Stimulated activated naive B cell treated with anti-CD40 and anti-IgM and Interleukin-4, amounts not matched to agents 10 μg/mL and 1 μg/mL and 100 μg/mL, for 72 hours (primary cell): ENCODE measurements around the gene RHBDL1.
"Not testable (repeated sequence)": the region's sequence is repeated elsewhere in the genome, so short reads cannot be mapped to it uniquely, and the experiment has no call there.

ENCODE experiments used
- ATAC-seq, 2 donors: fragments of 150-1000 bp; cut with Tn5 transposase; replicated peaks; 2 replicates each; pipeline ENCODE4 v1.10.0; 2021; ENCODE audit warnings: moderate library complexity in 1 of 2
- DNase-seq: peaks from one replicate; pipeline ENCODE4 v3.0.0; 2021
- H3K27ac Mint-ChIP-seq: one replicate; pipeline ENCODE4 v1.8.0; 2022; ENCODE audit warnings: mild to moderate bottlenecking, mixed read lengths
- H3K27me3 Mint-ChIP-seq, 2 donors: one replicate each; pipeline ENCODE4 v1.8.0; 2022; ENCODE audit warnings: mixed read lengths in 2 of 2
- H3K36me3 Mint-ChIP-seq, 2 donors: one replicate each; pipeline ENCODE4 v1.8.0; 2022; ENCODE audit warnings: mixed read lengths in 2 of 2, mild to moderate bottlenecking in 1 of 2
- H3K4me1 Mint-ChIP-seq, 2 donors: one replicate each; pipeline ENCODE4 v1.8.0; 2022; ENCODE audit warnings: mixed read lengths in 2 of 2, mild to moderate bottlenecking in 1 of 2
- H3K4me3 Mint-ChIP-seq, 2 donors: one replicate each; pipeline ENCODE4 v1.8.0; 2022; ENCODE audit warnings: mild to moderate bottlenecking in 2 of 2, mixed read lengths in 2 of 2, moderate library complexity in 1 of 2
- H3K9me3 Mint-ChIP-seq, 2 donors: one replicate each; pipeline ENCODE4 v1.8.0; 2022; ENCODE audit warnings: mixed read lengths in 2 of 2, mild to moderate bottlenecking in 1 of 2

Gene RHBDL1

GRCh38 chr16:711084-711483 lies 35.6 kb downstream of the RHBDL1 start:
- no peak for ATAC-seq
- Mint-ChIP-seq H3K36me3 (no peaks in the 10 kb centered on the region), H3K27ac (no peak overlapping the region)

GRCh38 chr16:711548-712320 lies 36.3 kb downstream of the RHBDL1 start:
- H3K27ac Mint-ChIP-seq, result no peak overlapping the region
- ATAC-seq (peak; percentile 73 to 74), DNase-seq (peak; percentile 63)
- no peak overlapping the region for H3K4me3 Mint-ChIP-seq
- H3K36me3 Mint-ChIP-seq, result no peaks in the 10 kb centered on the region
- no peaks in the 10 kb centered on the region for H3K9me3 Mint-ChIP-seq
- H3K4me1 Mint-ChIP-seq, result peaks cover 5 to 19% of the 10 kb centered on the region in 2 donors
- H3K27me3 Mint-ChIP-seq, result peaks cover 50 to 73% of the 10 kb centered on the region in 2 donors

More at GRCh38 chr16:711084-711483, 35.6 kb downstream of the RHBDL1 start:
- peaks cover 4 to 20% of the 10 kb centered on the region in 2 donors for H3K4me1 Mint-ChIP-seq
- no peak for DNase-seq
- peaks cover 52 to 73% of the 10 kb centered on the region in 2 donors for H3K27me3 Mint-ChIP-seq
- no peaks in the 10 kb centered on the region for H3K9me3 Mint-ChIP-seq
- H3K4me3 Mint-ChIP-seq, result no peak overlapping the region

- Mint-ChIP-seq H3K4me1 (peaks cover 5 to 17% of the 10 kb centered on the region in 2 donors), H3K27me3 (peaks cover 41 to 62% of the 10 kb centered on the region in 2 donors)
- H3K9me3 Mint-ChIP-seq, ATAC-seq, H3K27ac Mint-ChIP-seq, H3K36me3 Mint-ChIP-seq, H3K4me3 Mint-ChIP-seq: not testable (repeated sequence)
- DNase-seq, result peak; percentile 38
Observed at GRCh38 chr16:712740-713250, 37.3 kb downstream of the RHBDL1 start.

GRCh38 chr16:714079-714478 lies 38.6 kb downstream of the RHBDL1 start:
- no peak for DNase-seq
- H3K9me3 Mint-ChIP-seq, result no peaks in the 10 kb centered on the region
- ATAC-seq, result no peak
- no peak overlapping the region for H3K4me3 Mint-ChIP-seq
- H3K27me3 Mint-ChIP-seq, result peaks cover 29 to 50% of the 10 kb centered on the region in 2 donors
- H3K27ac Mint-ChIP-seq, result no peak overlapping the region
- H3K36me3 Mint-ChIP-seq, result no peaks in the 10 kb centered on the region
- H3K4me1 Mint-ChIP-seq, result peaks cover 7 to 19% of the 10 kb centered on the region in 2 donors

- peaks cover 9 to 27% of the 10 kb centered on the region in 2 donors for H3K4me1 Mint-ChIP-seq
- H3K27me3 Mint-ChIP-seq, result peaks cover 22 to 42% of the 10 kb centered on the region in 2 donors
- H3K4me3 Mint-ChIP-seq, result peak within 1 kb of the TSS; percentile 59 to 72
- no peaks in the 10 kb centered on the region for H3K9me3 Mint-ChIP-seq
- H3K36me3 Mint-ChIP-seq, result no peaks in the 10 kb centered on the region
- DNase-seq (peak; percentile 74), ATAC-seq (peak; percentile 83 to 88)
- H3K27ac Mint-ChIP-seq, result peak within 1 kb of the TSS; percentile 37
Observed at GRCh38 chr16:714558-715476, 39.3 kb downstream of the RHBDL1 start, which contains the start of gene METRN. Gene METRN (plus strand): TSS chr16:715118. CDS start chr16:715290, 172 bp downstream.

- peak; percentile 7 to 12 for ATAC-seq
- peaks cover 15 to 35% of the 10 kb centered on the region in 2 donors for H3K4me1 Mint-ChIP-seq
- no peaks in the 10 kb centered on the region for H3K9me3 Mint-ChIP-seq
- peak overlapping the region; percentile 59 to 72 for H3K4me3 Mint-ChIP-seq
- H3K27me3 Mint-ChIP-seq, result peaks cover 15 to 36% of the 10 kb centered on the region in 2 donors
- no peaks in the 10 kb centered on the region for H3K36me3 Mint-ChIP-seq
- H3K27ac Mint-ChIP-seq, result peak overlapping the region; percentile 37
- no peak for DNase-seq
Observed at GRCh38 chr16:715477-716199, 40.2 kb downstream of the RHBDL1 start.

- ATAC-seq (no peak), DNase-seq (no peak)
- Mint-ChIP-seq H3K27me3 (peaks cover 14 to 30% of the 10 kb centered on the region in 2 donors), H3K9me3 (no peaks in the 10 kb centered on the region), H3K36me3 (no peaks in the 10 kb centered on the region), H3K4me1 (peaks cover 15 to 35% of the 10 kb centered on the region in 2 donors), H3K4me3 (peak overlapping the region; percentile 59 to 72), H3K27ac (peak overlapping the region; percentile 66)
Observed at GRCh38 chr16:716200-716568, 40.7 kb downstream of the RHBDL1 start.

GRCh38 chr16:716768-717325 lies 41.4 kb downstream of the RHBDL1 start:
- Mint-ChIP-seq H3K4me3 (no peak overlapping the region), H3K36me3 (no peaks in the 10 kb centered on the region), H3K9me3 (no peaks in the 10 kb centered on the region), H3K27me3 (peaks cover 14 to 24% of the 10 kb centered on the region in 2 donors), H3K4me1 (peaks cover 15 to 37% of the 10 kb centered on the region in 2 donors), H3K27ac (no peak overlapping the region)
- DNase-seq (no peak), ATAC-seq (no peak)

GRCh38 chr16:717450-718245 lies 42.2 kb downstream of the RHBDL1 start:
- DNase-seq (no peak), ATAC-seq (no peak)
- peaks cover 15 to 45% of the 10 kb centered on the region in 2 donors for H3K4me1 Mint-ChIP-seq
- no peaks in the 10 kb centered on the region for H3K9me3 Mint-ChIP-seq
- H3K4me3 Mint-ChIP-seq, result no peak overlapping the region
- peaks cover 0 to 1% of the 10 kb centered on the region in 2 donors for H3K36me3 Mint-ChIP-seq
- H3K27ac Mint-ChIP-seq, result no peak overlapping the region
- H3K27me3 Mint-ChIP-seq, result peaks cover 12 to 22% of the 10 kb centered on the region in 2 donors

- peaks cover 20 to 50% of the 10 kb centered on the region in 2 donors for H3K4me1 Mint-ChIP-seq
- peaks cover 0 to 6% of the 10 kb centered on the region in 2 donors for H3K36me3 Mint-ChIP-seq
- no peak overlapping the region for H3K4me3 Mint-ChIP-seq
- peaks cover 9 to 18% of the 10 kb centered on the region in 2 donors for H3K27me3 Mint-ChIP-seq
- H3K9me3 Mint-ChIP-seq, result no peaks in the 10 kb centered on the region
- ATAC-seq, result no peak
- DNase-seq, result no peak
- H3K27ac Mint-ChIP-seq, result no peak overlapping the region
Observed at GRCh38 chr16:718389-718788, 42.9 kb downstream of the RHBDL1 start.

- H3K4me3 Mint-ChIP-seq, result peak overlapping the region; percentile 60 to 94
- peaks cover 23 to 56% of the 10 kb centered on the region in 2 donors for H3K4me1 Mint-ChIP-seq
- DNase-seq (no peak), ATAC-seq (no peak)
- H3K27ac Mint-ChIP-seq, result no peak overlapping the region
- H3K9me3 Mint-ChIP-seq, result no peaks in the 10 kb centered on the region
- peaks cover 0 to 6% of the 10 kb centered on the region in 2 donors for H3K36me3 Mint-ChIP-seq
- H3K27me3 Mint-ChIP-seq, result peaks cover 8 to 17% of the 10 kb centered on the region in 2 donors
Observed at GRCh38 chr16:718922-719321, 43.5 kb downstream of the RHBDL1 start.

GRCh38 chr16:719815-720446 lies 44.5 kb downstream of the RHBDL1 start:
- Mint-ChIP-seq H3K36me3 (peaks cover 0 to 6% of the 10 kb centered on the region in 2 donors), H3K27me3 (peaks cover 5 to 9% of the 10 kb centered on the region in 2 donors), H3K4me1 (peaks cover 23 to 50% of the 10 kb centered on the region in 2 donors), H3K9me3 (no peaks in the 10 kb centered on the region), H3K27ac (peak overlapping the region; percentile 92), H3K4me3 (peak overlapping the region; percentile 87 to 94)
- ATAC-seq (peak in 1 of 2 donors; percentile 0), DNase-seq (no peak)
